ENCODE measurements around the gene FXYD5.

FXYD5 gene

DNA sequence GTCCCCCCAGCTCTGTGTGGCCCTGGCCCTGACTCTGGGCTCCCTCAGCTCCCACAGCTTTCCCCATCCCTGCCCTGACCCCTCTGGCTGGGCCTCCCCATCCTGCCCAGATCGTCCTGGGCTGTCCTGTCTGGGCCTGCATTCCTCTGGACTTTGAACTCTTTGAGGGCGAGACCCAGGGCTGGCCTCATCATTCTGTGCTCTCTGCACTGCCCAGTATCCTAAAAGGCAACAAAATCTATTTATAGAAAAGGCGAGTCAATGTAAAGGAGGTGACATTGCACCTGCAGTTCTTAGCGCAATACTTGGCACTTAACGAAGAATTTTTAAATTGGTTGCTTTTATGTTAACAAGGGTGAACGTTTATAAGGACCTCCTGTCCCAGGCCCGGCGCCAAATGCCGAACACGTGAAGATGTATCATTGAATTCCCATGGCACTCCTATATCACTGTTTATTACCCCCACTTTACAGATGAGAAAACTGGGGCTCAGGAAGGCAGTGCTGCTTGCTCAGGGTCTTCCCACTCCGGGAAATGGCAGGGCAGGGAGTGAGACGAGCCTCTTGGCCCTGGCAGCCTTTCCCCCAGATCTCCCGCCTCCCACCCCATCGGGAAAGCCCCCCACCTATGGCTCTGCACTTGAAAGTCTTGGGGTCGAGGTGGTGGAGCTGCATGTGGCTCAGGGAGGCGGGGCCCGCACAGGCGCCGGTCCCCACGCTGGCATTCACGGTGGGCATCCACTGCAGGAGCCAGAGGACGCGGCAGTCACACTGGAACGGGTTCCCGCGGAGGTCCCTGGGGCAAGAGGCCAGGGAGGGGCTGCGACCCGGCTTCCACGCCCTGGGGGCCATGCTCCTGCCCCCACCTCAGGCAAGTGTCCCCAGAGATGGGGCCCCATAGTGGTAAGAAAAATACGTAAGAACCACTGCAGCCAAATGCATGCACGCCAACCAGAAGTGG, 23.5 kb upstream of the FXYD5 start:
- H3K4me3 ChIP-seq (replicated peaks; ENCODE audit: low read depth, low read length) = no peak overlapping the region
- TF ChIP-seq, protein P1, sequence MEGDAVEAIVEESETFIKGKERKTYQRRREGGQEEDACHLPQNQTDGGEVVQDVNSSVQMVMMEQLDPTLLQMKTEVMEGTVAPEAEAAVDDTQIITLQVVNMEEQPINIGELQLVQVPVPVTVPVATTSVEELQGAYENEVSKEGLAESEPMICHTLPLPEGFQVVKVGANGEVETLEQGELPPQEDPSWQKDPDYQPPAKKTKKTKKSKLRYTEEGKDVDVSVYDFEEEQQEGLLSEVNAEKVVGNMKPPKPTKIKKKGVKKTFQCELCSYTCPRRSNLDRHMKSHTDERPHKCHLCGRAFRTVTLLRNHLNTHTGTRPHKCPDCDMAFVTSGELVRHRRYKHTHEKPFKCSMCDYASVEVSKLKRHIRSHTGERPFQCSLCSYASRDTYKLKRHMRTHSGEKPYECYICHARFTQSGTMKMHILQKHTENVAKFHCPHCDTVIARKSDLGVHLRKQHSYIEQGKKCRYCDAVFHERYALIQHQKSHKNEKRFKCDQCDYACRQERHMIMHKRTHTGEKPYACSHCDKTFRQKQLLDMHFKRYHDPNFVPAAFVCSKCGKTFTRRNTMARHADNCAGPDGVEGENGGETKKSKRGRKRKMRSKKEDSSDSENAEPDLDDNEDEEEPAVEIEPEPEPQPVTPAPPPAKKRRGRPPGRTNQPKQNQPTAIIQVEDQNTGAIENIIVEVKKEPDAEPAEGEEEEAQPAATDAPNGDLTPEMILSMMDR (IDR thresholded peaks at IDR 0.05; ENCODE audit: low read depth, low read length, missing control alignments) = no peak
- no peak for DNase-seq (ENCODE audit: extremely low read depth, low read depth)

DNA sequence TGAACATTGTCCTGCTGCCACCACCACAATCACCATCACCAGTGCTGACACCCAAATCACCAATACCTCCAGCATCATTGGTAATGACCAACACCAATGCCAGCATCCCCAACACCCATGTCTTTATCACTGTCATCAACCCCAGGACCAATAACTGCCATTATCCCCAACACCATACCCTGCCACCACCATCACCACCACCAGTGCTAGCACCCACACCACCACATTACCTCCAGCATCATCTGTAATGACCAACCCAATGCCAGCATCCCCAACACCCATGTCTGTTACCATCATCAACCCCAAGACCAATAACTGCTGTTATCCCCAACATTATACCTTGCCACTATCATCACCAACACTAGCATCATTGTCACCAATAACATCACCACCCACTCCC, 22.3 kb upstream of the FXYD5 start:
- TF ChIP-seq, protein P1 (IDR thresholded peaks at IDR 0.05; ENCODE audit: low read depth, low read length, missing control alignments) = no peak
- DNase-seq (ENCODE audit: extremely low read depth, low read depth) = no peak
- H3K4me3 ChIP-seq (replicated peaks; ENCODE audit: low read depth, low read length) = no peak overlapping the region

DNA sequence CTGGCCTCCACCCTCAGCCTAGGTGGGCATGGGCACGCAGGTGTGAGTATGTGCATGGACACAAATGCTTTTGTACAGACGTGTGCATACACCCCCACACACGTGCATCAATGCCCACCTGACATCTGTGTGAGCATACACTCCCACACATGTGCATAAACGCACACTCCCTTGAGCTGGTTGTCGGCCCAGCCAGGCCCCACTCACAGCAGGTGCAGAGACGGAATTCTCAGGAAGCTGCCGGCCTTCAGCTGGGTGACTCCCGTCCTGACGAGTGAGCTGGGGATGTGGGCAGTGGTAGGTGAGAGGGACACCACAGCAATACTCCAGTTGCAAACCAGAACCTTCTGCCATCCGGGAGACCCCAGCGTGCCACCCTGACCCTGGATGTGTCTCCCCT, 20.7 kb upstream of the FXYD5 start:
- no peak overlapping the region for H3K4me3 ChIP-seq (replicated peaks; ENCODE audit: low read depth, low read length)
- TF ChIP-seq, protein P1 (IDR thresholded peaks at IDR 0.05; ENCODE audit: low read depth, low read length, missing control alignments) = no peak
- no peak for DNase-seq (ENCODE audit: extremely low read depth, low read depth)

DNA sequence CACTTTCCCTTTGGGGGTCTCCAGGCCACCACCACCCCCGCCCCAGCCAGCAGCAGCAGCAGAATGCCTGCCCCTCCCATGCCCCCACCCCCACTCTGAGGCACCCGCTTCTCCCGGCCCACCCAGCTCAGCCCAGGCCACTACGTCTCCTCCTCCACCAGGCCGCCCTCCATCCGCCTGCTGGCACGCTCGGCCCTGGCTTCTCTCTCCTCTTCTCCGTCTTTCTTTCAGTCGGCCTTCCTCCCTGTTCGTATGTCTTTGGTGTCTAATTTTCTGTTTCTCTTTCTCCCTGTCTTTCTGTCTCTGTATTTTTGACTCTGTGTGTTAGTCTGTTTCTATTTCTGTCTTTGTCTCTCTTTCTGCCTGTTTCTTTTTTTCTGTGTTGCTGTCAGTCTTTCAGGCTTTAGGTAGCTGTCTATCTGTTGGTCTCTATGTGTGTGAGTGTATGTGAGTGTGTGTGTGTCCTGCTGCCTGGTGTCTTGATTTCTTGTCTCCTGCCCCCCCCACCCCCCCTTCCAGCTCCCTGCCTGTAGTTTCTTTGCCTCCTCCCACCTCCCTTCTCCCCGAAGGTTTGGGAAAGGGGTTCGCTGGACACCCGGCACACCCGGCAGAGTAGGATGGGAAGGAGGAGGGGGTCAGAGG, 19.8 kb upstream of the FXYD5 start, which contains the start of gene LGI4:
Gene LGI4 (minus strand): TSS at position 459 of the 642 bp plus-strand sequence. CDS start 379 bp downstream, at position 80.
- no peak within 1 kb of the TSS for H3K4me3 ChIP-seq (replicated peaks; ENCODE audit: low read depth, low read length)
- TF ChIP-seq, protein P1 (IDR thresholded peaks at IDR 0.05; ENCODE audit: low read depth, low read length, missing control alignments) = no peak
- no peak for DNase-seq (ENCODE audit: extremely low read depth, low read depth)

DNA sequence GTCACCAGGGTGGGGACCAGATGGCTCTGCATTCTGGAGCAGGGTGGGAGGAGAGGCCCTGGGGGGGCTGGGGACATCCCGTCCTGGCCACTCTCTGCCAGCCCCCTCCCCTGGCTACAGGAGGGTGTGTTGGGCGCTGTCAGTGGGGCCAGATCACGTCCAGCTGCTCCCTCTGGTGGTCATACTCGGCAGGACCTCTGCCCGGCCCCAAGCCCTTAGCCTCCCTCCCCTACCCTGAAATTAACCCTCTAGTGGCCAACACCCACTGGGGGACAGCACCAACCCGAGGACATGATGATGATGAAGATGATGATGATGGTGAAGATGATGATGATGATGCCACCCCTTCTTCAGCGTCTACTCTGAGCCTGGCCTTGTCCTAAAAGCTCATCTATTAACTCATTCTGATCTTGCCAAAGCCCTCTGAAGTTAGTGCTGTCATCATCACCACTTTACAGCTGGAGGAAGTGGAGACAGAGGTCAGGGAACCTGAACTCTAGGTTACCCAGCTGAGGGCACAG, 19.1 kb upstream of the FXYD5 start:
- H3K4me3 ChIP-seq (replicated peaks; ENCODE audit: low read depth, low read length) = no peak overlapping the region

DNA sequence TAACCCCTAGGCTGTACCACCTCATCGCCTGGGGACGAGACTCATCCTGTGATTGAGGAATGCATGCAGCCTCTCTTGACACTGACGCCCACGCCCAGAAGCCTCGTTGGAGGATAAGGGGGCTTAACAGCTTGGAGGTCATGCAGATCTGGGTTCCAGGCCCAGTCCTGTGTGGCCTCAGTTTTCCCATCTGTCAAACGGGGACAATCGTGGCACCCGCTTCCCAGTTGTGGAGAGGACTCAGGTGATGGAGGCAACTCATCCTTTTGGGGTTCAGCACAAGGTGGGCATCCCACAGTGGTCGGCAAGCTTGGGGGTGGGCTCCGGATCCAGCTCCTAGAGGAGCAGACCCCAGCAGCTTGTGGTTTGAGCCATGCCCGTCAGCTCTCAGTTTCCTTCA, 18.3 kb upstream of the FXYD5 start:
- no peak overlapping the region for H3K4me3 ChIP-seq (replicated peaks; ENCODE audit: low read depth, low read length)
- TF ChIP-seq, protein P1 (IDR thresholded peaks at IDR 0.05; ENCODE audit: low read depth, low read length, missing control alignments) = no peak
- no peak for DNase-seq (ENCODE audit: extremely low read depth, low read depth)

More for the DNA sequence above, 19.1 kb upstream of the FXYD5 start:
- TF ChIP-seq, protein P1 (IDR thresholded peaks at IDR 0.05; ENCODE audit: low read depth, low read length, missing control alignments) = peak; percentile 91
- no peak for DNase-seq (ENCODE audit: extremely low read depth, low read depth)
